BLaER1 (cell line): Measurements from ENCODE around the gene FARP2.
A peak's percentile ranks its signal among the peaks of the same experiment; 100 is the strongest.

Source experiments
- H3K27ac ChIP-seq: shearing (Covaris generic); formaldehyde crosslinking; 2 replicates; pipeline ENCODE4 v1.8.1; 2022
- H3K27me3 ChIP-seq: shearing (Covaris generic); formaldehyde crosslinking; 2 replicates; pipeline ENCODE4 v1.8.1; 2022
- H3K36me3 ChIP-seq: shearing (Covaris generic); formaldehyde crosslinking; 2 replicates; pipeline ENCODE4 v1.8.1; 2022
- H3K4me1 ChIP-seq: shearing (Covaris generic); formaldehyde crosslinking; 2 replicates; pipeline ENCODE4 v1.8.1; 2022
- H3K4me2 ChIP-seq: shearing (Covaris generic); formaldehyde crosslinking; 2 replicates; pipeline ENCODE4 v1.8.1; 2022
- H3K4me3 ChIP-seq: shearing (Covaris generic); formaldehyde crosslinking; 2 replicates; pipeline ENCODE4 v1.8.1; 2022
- H3K9ac ChIP-seq: shearing (Covaris generic); formaldehyde crosslinking; 2 replicates; pipeline ENCODE4 v1.8.1; 2022
- H3K9me3 ChIP-seq: shearing (Covaris generic); formaldehyde crosslinking; 2 replicates; pipeline ENCODE4 v1.8.1; 2022
- H4K20me1 ChIP-seq: shearing (Covaris generic); formaldehyde crosslinking; 2 replicates; pipeline ENCODE4 v1.8.1; 2022
- Cebpa-rat ChIP-seq: shearing (Covaris generic); IDR thresholded peaks from 2 replicates; pipeline ENCODE4 v1.8.1; 2022

Gene FARP2

GRCh38 chr2:241355983-241356870, at the start of gene FARP2:
Gene FARP2 (plus strand): TSS chr2:241356285. CDS start chr2:241373108, 16,823 bp downstream.
- TF ChIP-seq Cebpa-rat, result no peak
- Histone ChIP-seq H3K4me3 (peak within 1 kb of the TSS; percentile 93), H3K4me1 (peaks cover 29% of the 10 kb centered on the region), H3K9me3 (no peaks in the 10 kb centered on the region), H3K9ac (peak within 1 kb of the TSS; percentile 94), H4K20me1 (peaks cover 90% of the 10 kb centered on the region), H3K27ac (peak within 1 kb of the TSS; percentile 90), H3K36me3 (peaks cover 41% of the 10 kb centered on the region), H3K4me2 (peak within 1 kb of the TSS; percentile 95), H3K27me3 (no peaks in the 10 kb centered on the region)

DNA sequence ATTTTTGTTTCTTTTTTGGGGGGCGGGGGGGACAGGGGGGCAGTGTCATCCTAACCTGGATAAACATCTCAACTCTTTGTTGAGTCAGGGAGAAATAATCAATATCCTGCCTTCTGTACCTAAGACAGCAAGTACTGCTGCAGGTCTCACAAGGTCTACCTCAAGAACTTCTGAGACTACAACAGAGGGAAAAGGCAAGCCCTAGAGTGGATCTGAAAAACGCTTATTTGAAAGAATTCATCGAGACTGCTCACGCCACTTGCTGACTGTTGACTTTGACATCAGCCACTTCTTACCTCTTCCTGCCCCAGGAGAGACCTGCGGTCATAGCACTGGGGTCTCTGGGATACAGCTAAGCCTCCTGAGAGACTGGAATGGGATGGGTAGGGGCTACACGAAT, 49.0 kb upstream of the FARP2 start:
- H3K9ac ChIP-seq, result no peak overlapping the region
- H3K9me3 ChIP-seq, result no peaks in the 10 kb centered on the region
- H3K36me3 ChIP-seq, result 0 out of 2 replicates have a peak, but pooled peaks cover 3% of the 10 kb centered on the region
- H3K4me3 ChIP-seq, result no peak overlapping the region
- no peak overlapping the region for H3K27ac ChIP-seq
- H3K27me3 ChIP-seq, result no peaks in the 10 kb centered on the region
- no peak overlapping the region for H3K4me2 ChIP-seq
- H4K20me1 ChIP-seq, result peaks cover 79% of the 10 kb centered on the region
- no peak for TF ChIP-seq Cebpa-rat
- peaks cover 95% of the 10 kb centered on the region for H3K4me1 ChIP-seq

DNA sequence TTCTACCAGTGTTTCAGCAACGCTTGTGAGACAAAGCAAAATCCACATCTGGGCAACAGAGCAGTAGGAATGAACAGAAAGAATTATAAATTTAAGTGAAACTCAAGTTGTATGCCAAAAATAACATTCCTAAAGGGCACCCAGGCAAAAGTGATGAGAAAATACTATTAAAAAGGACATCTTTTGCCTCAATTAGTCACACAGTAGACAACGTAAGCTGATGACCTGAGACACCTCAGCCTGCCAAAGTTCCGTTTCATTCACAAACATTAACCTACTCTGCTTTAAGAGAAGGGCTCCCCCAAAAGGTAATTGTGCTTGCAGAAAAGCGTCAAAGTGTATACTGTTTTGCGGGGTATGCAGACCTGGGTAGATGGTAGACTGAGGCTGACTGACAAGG, 47.8 kb upstream of the FARP2 start:
- no peaks in the 10 kb centered on the region for H3K27me3 ChIP-seq
- TF ChIP-seq Cebpa-rat, result no peak
- H3K9me3 ChIP-seq, result no peaks in the 10 kb centered on the region
- 0 out of 2 replicates have a peak, but pooled peaks cover 3% of the 10 kb centered on the region for H3K36me3 ChIP-seq
- no peak overlapping the region for H3K4me2 ChIP-seq
- no peak overlapping the region for H3K27ac ChIP-seq
- peaks cover 67% of the 10 kb centered on the region for H4K20me1 ChIP-seq
- no peak overlapping the region for H3K9ac ChIP-seq
- no peak overlapping the region for H3K4me3 ChIP-seq
- peaks cover 95% of the 10 kb centered on the region for H3K4me1 ChIP-seq

- Histone ChIP-seq H3K9ac (no peak overlapping the region), H3K4me1 (peaks cover 94% of the 10 kb centered on the region), H3K27me3 (no peaks in the 10 kb centered on the region), H3K27ac (peak overlapping the region; percentile 49; the same call in 1 of the 2 replicates), H4K20me1 (peaks cover 60% of the 10 kb centered on the region), H3K9me3 (no peaks in the 10 kb centered on the region), H3K4me3 (no peak overlapping the region), H3K4me2 (peak overlapping the region; percentile 78), H3K36me3 (0 out of 2 replicates have a peak, but pooled peaks cover 3% of the 10 kb centered on the region)
- TF ChIP-seq Cebpa-rat, result no peak
Observed at GRCh38 chr2:241308832-241309500, 47.1 kb upstream of the FARP2 start.

DNA sequence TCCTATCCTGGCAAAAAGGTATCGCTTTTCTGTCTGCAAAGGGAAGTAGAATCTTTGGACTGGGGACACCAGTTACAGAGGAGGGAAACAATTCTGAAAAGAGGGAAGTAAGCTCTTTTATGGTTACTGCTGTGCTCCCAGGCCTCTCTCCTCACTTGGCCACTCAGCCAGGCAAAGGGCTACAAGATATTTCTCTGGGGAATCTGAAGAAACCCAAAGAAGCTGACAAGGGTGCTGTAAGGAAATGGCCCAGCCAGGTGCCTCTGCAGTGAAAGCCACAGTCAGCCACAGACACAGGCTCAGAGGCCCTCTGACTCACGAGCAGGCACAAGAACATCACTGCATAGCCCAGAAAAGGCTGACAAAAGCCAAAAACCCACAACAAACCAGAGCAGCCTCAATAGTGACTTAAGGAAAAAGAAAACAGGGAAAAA, 46.4 kb upstream of the FARP2 start:
- H3K9ac ChIP-seq, result peak overlapping the region; percentile 31; the same call in 1 of the 2 replicates
- peaks cover 53% of the 10 kb centered on the region for H4K20me1 ChIP-seq
- no peak for TF ChIP-seq Cebpa-rat
- H3K4me2 ChIP-seq, result peak overlapping the region; percentile 78
- H3K4me3 ChIP-seq, result no peak overlapping the region
- no peaks in the 10 kb centered on the region for H3K9me3 ChIP-seq
- no peaks in the 10 kb centered on the region for H3K27me3 ChIP-seq
- peak overlapping the region; percentile 49 for H3K27ac ChIP-seq
- H3K36me3 ChIP-seq, result 0 out of 2 replicates have a peak, but pooled peaks cover 3% of the 10 kb centered on the region
- peaks cover 92% of the 10 kb centered on the region for H3K4me1 ChIP-seq

DNA sequence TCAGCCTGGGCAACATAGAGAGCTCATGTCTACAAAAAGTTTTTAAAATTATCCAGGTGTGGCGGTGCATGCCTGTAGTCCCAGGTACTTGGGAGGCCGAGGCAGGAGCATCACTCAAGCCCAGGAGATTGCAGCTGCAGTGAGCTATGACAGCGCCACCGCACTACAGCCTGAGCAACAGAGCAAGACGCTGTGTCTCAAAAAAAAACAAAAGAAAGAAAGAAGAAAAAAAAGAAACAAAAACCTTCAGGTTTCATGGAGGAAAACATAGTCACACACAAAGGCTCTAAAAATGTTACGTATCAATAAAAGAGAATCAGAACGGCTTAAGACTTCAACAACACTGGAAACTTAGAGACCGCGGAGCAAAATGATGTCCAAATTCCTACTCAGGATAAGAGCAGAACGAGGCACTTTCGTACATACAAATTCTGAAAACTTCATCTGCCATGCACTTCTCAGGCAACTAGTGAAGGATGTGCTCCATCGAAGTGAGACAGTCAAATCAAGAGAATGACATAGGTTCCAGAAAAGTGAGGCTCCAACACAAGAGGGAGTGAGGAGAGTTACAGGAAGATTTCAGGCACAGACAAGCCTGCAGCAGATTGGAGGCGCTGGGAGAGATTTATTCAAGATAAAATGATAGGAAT, 45.0 kb upstream of the FARP2 start:
- H3K4me3 ChIP-seq, result peak overlapping the region; percentile 31; the same call in 1 of the 2 replicates
- no peak for TF ChIP-seq Cebpa-rat
- H3K4me2 ChIP-seq, result peak overlapping the region; percentile 78
- peaks cover 41% of the 10 kb centered on the region for H4K20me1 ChIP-seq
- H3K27ac ChIP-seq, result peak overlapping the region; percentile 50; the same call in 1 of the 2 replicates
- H3K27me3 ChIP-seq, result no peaks in the 10 kb centered on the region
- H3K4me1 ChIP-seq, result peaks cover 79% of the 10 kb centered on the region
- peak overlapping the region; percentile 60; the same call in 1 of the 2 replicates for H3K9ac ChIP-seq
- 0 out of 2 replicates have a peak, but pooled peaks cover 3% of the 10 kb centered on the region for H3K36me3 ChIP-seq
- no peaks in the 10 kb centered on the region for H3K9me3 ChIP-seq

- H3K4me2 ChIP-seq, result peak overlapping the region; percentile 78
- H3K27ac ChIP-seq, result no peak overlapping the region
- H3K4me3 ChIP-seq, result no peak overlapping the region
- no peaks in the 10 kb centered on the region for H3K9me3 ChIP-seq
- no peaks in the 10 kb centered on the region for H3K27me3 ChIP-seq
- H3K36me3 ChIP-seq, result 0 out of 2 replicates have a peak, but pooled peaks cover 3% of the 10 kb centered on the region
- no peak for TF ChIP-seq Cebpa-rat
- H3K9ac ChIP-seq, result no peak overlapping the region
- H4K20me1 ChIP-seq, result peaks cover 50% of the 10 kb centered on the region
- peaks cover 70% of the 10 kb centered on the region for H3K4me1 ChIP-seq
Observed at GRCh38 chr2:241312082-241312481, 44.0 kb upstream of the FARP2 start.

- peaks cover 6% of the 10 kb centered on the region; the same call in 1 of the 2 replicates for H3K36me3 ChIP-seq
- H4K20me1 ChIP-seq, result peaks cover 52% of the 10 kb centered on the region
- H3K4me3 ChIP-seq, result no peak overlapping the region
- no peak overlapping the region for H3K9ac ChIP-seq
- no peaks in the 10 kb centered on the region for H3K9me3 ChIP-seq
- no peaks in the 10 kb centered on the region for H3K27me3 ChIP-seq
- no peak for TF ChIP-seq Cebpa-rat
- peaks cover 75% of the 10 kb centered on the region for H3K4me1 ChIP-seq
- peak overlapping the region; percentile 81 for H3K4me2 ChIP-seq
- no peak overlapping the region for H3K27ac ChIP-seq
Observed at GRCh38 chr2:241313543-241314095, 42.5 kb upstream of the FARP2 start.
